Astrocyte (in vitro differentiated cells and primary cell): ENCODE results near the gene MARK2. TPM values are rescaled to one million over a fixed set of nuclear protein-coding genes. Genes with fewer than 3 reads are reported as not detected.

ENCODE experiments used
- DNase-seq: peaks from one replicate; pipeline ENCODE4 v3.0.0-alpha.2; 2010; ENCODE audit warnings: low read depth
- FAIRE-seq: peaks from 2 replicates; lab custom pipeline; 2011; peaks lifted over from hg19 to GRCh38; lab: Jason Lieb, UNC
- H2AFZ ChIP-seq: 2 replicates; pipeline ENCODE4 v1.6.0; 2012; ENCODE audit warnings: low read depth, low read length, inconsistent platforms
- H3K27ac ChIP-seq: 2 replicates; pipeline ENCODE4 v1.5.1; 2011; ENCODE audit warnings: low read depth, low read length, inconsistent platforms
- H3K27me3 ChIP-seq: 2 replicates; pipeline ENCODE4 v1.6.0; 2011; ENCODE audit warnings: low read length, inconsistent platforms; ENCODE audit not compliant: insufficient read depth
- H3K36me3 ChIP-seq: 2 replicates; pipeline ENCODE4 v1.5.1; 2011; ENCODE audit warnings: low read length, inconsistent platforms; ENCODE audit not compliant: insufficient read depth
- H3K4me1 ChIP-seq: 2 replicates; pipeline ENCODE4 v1.5.1; 2011; ENCODE audit warnings: low read length, inconsistent platforms; ENCODE audit not compliant: insufficient read depth
- H3K4me2 ChIP-seq: 2 replicates; pipeline ENCODE4 v1.6.0; 2012; ENCODE audit warnings: low read length, inconsistent platforms
- H3K4me3 ChIP-seq: 2 replicates; pipeline ENCODE4 v1.5.1; 2011; ENCODE audit warnings: low read depth, mild to moderate bottlenecking, low read length, inconsistent platforms; ENCODE audit not compliant: insufficient read depth
- H3K79me2 ChIP-seq: 2 replicates; pipeline ENCODE4 v1.6.0; 2012; ENCODE audit warnings: mild to moderate bottlenecking, low read length, inconsistent platforms; ENCODE audit not compliant: insufficient read depth
- H3K9ac ChIP-seq: 2 replicates; pipeline ENCODE4 v1.6.0; 2012; ENCODE audit warnings: mild to moderate bottlenecking, low read length, inconsistent platforms
- H3K9me3 ChIP-seq: 2 replicates; pipeline ENCODE4 v1.5.1; 2012; ENCODE audit warnings: low read depth, mild to moderate bottlenecking, low read length, inconsistent platforms; ENCODE audit not compliant: insufficient read depth
- H4K20me1 ChIP-seq: 2 replicates; pipeline ENCODE4 v1.6.0; 2012; ENCODE audit warnings: low read length, inconsistent platforms; ENCODE audit not compliant: insufficient read depth
- H3K27ac Mint-ChIP-seq: one replicate; pipeline ENCODE4 v1.8.0; 2021; ENCODE audit warnings: mild to moderate bottlenecking, mixed read lengths; ENCODE audit not compliant: unreplicated experiment
- H3K27me3 Mint-ChIP-seq: one replicate; pipeline ENCODE4 v1.8.0; 2021; ENCODE audit warnings: low read depth, mixed read lengths; ENCODE audit not compliant: unreplicated experiment
- H3K36me3 Mint-ChIP-seq: one replicate; pipeline ENCODE4 v1.8.0; 2021; ENCODE audit warnings: low read depth, mixed read lengths; ENCODE audit not compliant: unreplicated experiment
- H3K4me1 Mint-ChIP-seq: one replicate; pipeline ENCODE4 v1.8.0; 2021; ENCODE audit warnings: low read depth, mixed read lengths; ENCODE audit not compliant: unreplicated experiment
- H3K4me3 Mint-ChIP-seq: one replicate; pipeline ENCODE4 v1.8.0; 2021; ENCODE audit warnings: mild to moderate bottlenecking, moderate library complexity, mixed read lengths; ENCODE audit not compliant: unreplicated experiment
- H3K9me3 Mint-ChIP-seq: one replicate; pipeline ENCODE4 v1.8.0; 2021; ENCODE audit warnings: mild to moderate bottlenecking, mixed read lengths; ENCODE audit not compliant: unreplicated experiment
- EZH2 ChIP-seq: IDR thresholded peaks from 2 replicates; pipeline ENCODE4 v1.6.1; 2012; ENCODE audit warnings: mild to moderate bottlenecking, low read length, inconsistent platforms; ENCODE audit not compliant: insufficient read depth
- total RNA-seq: library from RNA; stranded (reverse); gene quantifications from 2 replicates; pipeline ENCODE4 v1.2.1, GENCODE V29; 2021
- TF ChIP-seq, protein P1 (sequence below): IDR thresholded peaks from 2 replicates; pipeline ENCODE4 v1.5.1; 2011; ENCODE audit warnings: low read depth, mild to moderate bottlenecking, inconsistent platforms, low read length, moderate library complexity; ENCODE audit not compliant: insufficient read depth

The MARK2 gene
- total RNA-seq, 1 donor from 2014 or later: 38.1 TPM

DNA sequence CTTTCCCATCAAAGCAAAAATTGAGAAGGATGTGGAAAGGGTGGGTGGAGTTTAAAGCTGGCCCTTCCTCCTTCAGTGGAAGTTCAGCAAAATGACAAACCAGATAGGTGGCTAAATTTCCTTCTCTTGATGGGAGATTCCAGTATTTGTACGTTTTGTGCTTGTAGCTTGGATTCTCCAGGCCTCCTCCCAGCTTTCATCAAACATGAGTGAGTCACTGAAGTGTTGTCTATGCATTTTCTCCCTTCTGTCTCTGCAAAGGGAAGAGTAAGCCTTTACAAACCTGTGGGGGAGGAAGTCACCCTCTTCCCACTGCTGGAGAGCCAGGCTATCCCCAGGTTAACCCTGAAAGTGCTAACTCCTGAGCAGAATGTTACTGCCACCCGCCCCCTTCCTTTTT is 6.4 kb downstream of the MARK2 start:
- Mint-ChIP-seq H3K36me3 (peaks cover 9% of the 10 kb centered on the region), H3K27ac (peak overlapping the region; percentile 80), H3K4me3 (peak overlapping the region; percentile 64), H3K9me3 (no peaks in the 10 kb centered on the region), H3K4me1 (peaks cover 41% of the 10 kb centered on the region), H3K27me3 (no peaks in the 10 kb centered on the region)
- H3K27me3 ChIP-seq: no peaks in the 10 kb centered on the region
- H3K27ac ChIP-seq: no peak overlapping the region
- no peak overlapping the region for H3K4me3 ChIP-seq
- peak overlapping the region; percentile 21 for H3K4me2 ChIP-seq
- H3K4me1 ChIP-seq: peaks cover 21% of the 10 kb centered on the region
- H3K9ac ChIP-seq: no peak overlapping the region
- TF ChIP-seq, protein P1, sequence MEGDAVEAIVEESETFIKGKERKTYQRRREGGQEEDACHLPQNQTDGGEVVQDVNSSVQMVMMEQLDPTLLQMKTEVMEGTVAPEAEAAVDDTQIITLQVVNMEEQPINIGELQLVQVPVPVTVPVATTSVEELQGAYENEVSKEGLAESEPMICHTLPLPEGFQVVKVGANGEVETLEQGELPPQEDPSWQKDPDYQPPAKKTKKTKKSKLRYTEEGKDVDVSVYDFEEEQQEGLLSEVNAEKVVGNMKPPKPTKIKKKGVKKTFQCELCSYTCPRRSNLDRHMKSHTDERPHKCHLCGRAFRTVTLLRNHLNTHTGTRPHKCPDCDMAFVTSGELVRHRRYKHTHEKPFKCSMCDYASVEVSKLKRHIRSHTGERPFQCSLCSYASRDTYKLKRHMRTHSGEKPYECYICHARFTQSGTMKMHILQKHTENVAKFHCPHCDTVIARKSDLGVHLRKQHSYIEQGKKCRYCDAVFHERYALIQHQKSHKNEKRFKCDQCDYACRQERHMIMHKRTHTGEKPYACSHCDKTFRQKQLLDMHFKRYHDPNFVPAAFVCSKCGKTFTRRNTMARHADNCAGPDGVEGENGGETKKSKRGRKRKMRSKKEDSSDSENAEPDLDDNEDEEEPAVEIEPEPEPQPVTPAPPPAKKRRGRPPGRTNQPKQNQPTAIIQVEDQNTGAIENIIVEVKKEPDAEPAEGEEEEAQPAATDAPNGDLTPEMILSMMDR: no peak
- no peak for TF ChIP-seq EZH2
- H3K9me3 ChIP-seq: no peaks in the 10 kb centered on the region
- peaks cover 90% of the 10 kb centered on the region for H4K20me1 ChIP-seq
- FAIRE-seq: no peak
- peak; percentile 59 for DNase-seq
- no peak overlapping the region for H2AFZ ChIP-seq
- peaks cover 92% of the 10 kb centered on the region for H3K79me2 ChIP-seq
- no peaks in the 10 kb centered on the region for H3K36me3 ChIP-seq

DNA sequence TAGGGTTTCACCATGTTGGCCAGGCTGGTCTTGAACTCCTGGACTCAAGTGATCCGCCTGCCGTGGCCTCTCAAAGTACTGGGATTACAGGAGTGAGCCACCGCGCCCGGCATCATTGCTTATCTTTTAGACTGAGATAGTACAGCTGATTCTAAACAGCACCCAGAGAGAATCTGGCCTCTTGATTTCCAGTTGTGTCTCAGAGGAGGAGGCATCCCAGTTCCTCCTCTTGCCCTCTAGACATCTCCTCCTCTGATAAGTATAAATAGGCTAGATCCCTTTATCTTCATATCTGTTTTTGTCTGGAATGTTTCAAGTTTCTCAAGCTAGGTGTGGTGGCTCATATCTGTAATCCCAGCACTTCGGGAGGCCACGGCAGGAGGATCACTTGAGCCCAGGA is 7.0 kb downstream of the MARK2 start:
- Histone ChIP-seq H3K27me3 (no peaks in the 10 kb centered on the region), H3K4me1 (peaks cover 14% of the 10 kb centered on the region), H3K27ac (no peak overlapping the region), H3K4me3 (no peak overlapping the region), H3K9ac (no peak overlapping the region), H4K20me1 (peaks cover 90% of the 10 kb centered on the region), H2AFZ (no peak overlapping the region), H3K36me3 (no peaks in the 10 kb centered on the region), H3K9me3 (no peaks in the 10 kb centered on the region), H3K4me2 (no peak overlapping the region), H3K79me2 (peaks cover 92% of the 10 kb centered on the region)
- Mint-ChIP-seq H3K9me3 (no peaks in the 10 kb centered on the region), H3K4me3 (no peak overlapping the region), H3K27me3 (no peaks in the 10 kb centered on the region), H3K36me3 (peaks cover 13% of the 10 kb centered on the region), H3K4me1 (peaks cover 35% of the 10 kb centered on the region), H3K27ac (no peak overlapping the region)
- TF ChIP-seq EZH2: no peak
- TF ChIP-seq, protein P1: no peak
- DNase-seq: no peak
- FAIRE-seq: no peak

DNA sequence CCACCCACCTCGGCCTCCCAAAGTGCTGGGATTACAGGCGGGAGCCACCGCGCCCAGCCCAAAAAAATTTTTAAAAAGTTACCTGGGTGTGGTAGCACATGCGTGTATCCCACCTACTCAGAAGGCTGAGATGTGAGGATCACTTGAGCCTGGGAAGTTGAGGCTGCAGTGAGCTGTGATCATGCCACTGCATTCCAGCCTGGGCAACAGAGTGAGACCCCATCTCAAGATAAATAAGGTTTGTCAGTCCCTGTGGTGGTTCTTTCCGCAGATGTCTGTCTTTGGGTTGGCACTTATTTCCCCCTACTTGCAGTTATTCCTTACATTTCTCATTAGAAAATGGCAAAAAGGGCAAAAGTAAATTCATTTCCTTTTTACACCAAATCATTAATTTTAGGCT is 8.0 kb downstream of the MARK2 start:
- Mint-ChIP-seq H3K27me3 (no peaks in the 10 kb centered on the region), H3K4me3 (no peak overlapping the region), H3K4me1 (peaks cover 35% of the 10 kb centered on the region), H3K36me3 (peaks cover 18% of the 10 kb centered on the region), H3K9me3 (no peaks in the 10 kb centered on the region), H3K27ac (no peak overlapping the region)
- no peak for TF ChIP-seq EZH2
- TF ChIP-seq, protein P1: no peak
- Histone ChIP-seq H3K27ac (no peak overlapping the region), H3K9me3 (no peaks in the 10 kb centered on the region), H2AFZ (no peak overlapping the region), H3K27me3 (no peaks in the 10 kb centered on the region), H3K36me3 (no peaks in the 10 kb centered on the region), H3K4me2 (no peak overlapping the region), H3K79me2 (peaks cover 92% of the 10 kb centered on the region), H4K20me1 (peaks cover 90% of the 10 kb centered on the region), H3K9ac (no peak overlapping the region), H3K4me3 (no peak overlapping the region), H3K4me1 (peaks cover 5% of the 10 kb centered on the region)
- DNase-seq (no peak), FAIRE-seq (no peak)
